Cardiac muscle cell (in vitro differentiated cells and primary cell): Measurements from ENCODE around the gene AKAP10. TPM values are rescaled to one million over a fixed set of nuclear protein-coding genes. Genes with fewer than 3 reads are reported as not detected.
"Not testable (repeated sequence)": the region's sequence is repeated elsewhere in the genome, so short reads cannot be mapped to it uniquely, and the experiment has no call there.

Experiments used
- DNase-seq, 2 donors: peaks; one replicate each; pipeline versions ENCODE4 v3.0.0 to v3.0.0-alpha.2; 2010 to 2017; ENCODE audit warnings: low read depth in 1 of 2, low spot score in 1 of 2
- H3K27ac ChIP-seq: fragments of 200-600 bp; sonication (generic); 2 replicates; pipeline ENCODE4 v1.5.1; 2016
- H3K27me3 ChIP-seq: fragments of 200-600 bp; sonication (generic); 2 replicates; pipeline ENCODE4 v1.6.0; 2016; ENCODE audit warnings: control low read depth
- H3K36me3 ChIP-seq: fragments of 200-600 bp; sonication (generic); 2 replicates; pipeline ENCODE4 v1.5.1; 2016; ENCODE audit warnings: control low read depth
- H3K4me1 ChIP-seq: fragments of 200-600 bp; sonication (generic); 2 replicates; pipeline ENCODE4 v1.8.1; 2017; ENCODE audit warnings: low read depth, mild to moderate bottlenecking, mixed run types
- H3K4me3 ChIP-seq: fragments of 200-600 bp; sonication (generic); 2 replicates; pipeline ENCODE4 v1.5.1; 2016; ENCODE audit warnings: mild to moderate bottlenecking
- H3K9me3 ChIP-seq: fragments of 200-600 bp; sonication (generic); 2 replicates; pipeline ENCODE4 v1.5.1; 2017; ENCODE audit warnings: low read depth, mild to moderate bottlenecking, control low read depth
- polyA plus RNA-seq: library from polyadenylated mRNA; unstranded; fragments of >200 nt; fragmentation: Nextera tagmentation; extraction: Ambion mirVana; gene quantifications from 2 replicates; pipeline ENCODE4 v1.2.1, GENCODE V29; 2016
- total RNA-seq: library from RNA; depleted of rRNA; stranded (reverse); fragments of >200 nt; gene quantifications from 2 replicates; pipeline ENCODE4 v1.2.3, GENCODE V29; 2016
- TF ChIP-seq, protein P1 (sequence below): IDR thresholded peaks from 2 replicates; pipeline ENCODE4 v1.5.1; 2012; ENCODE audit warnings: low read depth, mild to moderate bottlenecking, low read length

AKAP10 gene
- total and polyA plus RNA-seq, 2 experiments from 2014 or later = 12.6 to 16.3 TPM

DNA sequence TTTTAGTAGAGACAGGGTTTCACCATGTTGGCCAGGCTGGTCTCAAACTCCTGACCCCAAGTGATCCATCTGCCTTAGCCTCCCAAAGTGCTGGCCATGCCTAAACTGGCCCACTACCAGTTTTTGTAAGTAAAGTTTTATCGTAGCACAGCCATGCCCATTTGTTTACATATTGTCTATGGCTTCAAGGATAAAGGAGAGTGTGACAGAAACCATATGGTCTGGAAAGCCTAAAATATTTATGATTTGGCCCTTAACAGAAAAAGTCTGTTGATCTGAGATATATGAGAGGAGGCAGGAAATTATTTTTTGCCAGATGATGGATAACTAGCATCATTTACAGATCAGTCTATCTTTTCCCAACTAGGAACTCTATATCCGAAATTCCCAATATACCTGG lies 4.5 kb downstream of the AKAP10 start:
- DNase-seq = no peak
- H3K27ac ChIP-seq = no peak overlapping the region
- no peaks in the 10 kb centered on the region for H3K27me3 ChIP-seq
- no peak overlapping the region for H3K4me3 ChIP-seq
- no peaks in the 10 kb centered on the region for H3K9me3 ChIP-seq
- H3K36me3 ChIP-seq = peaks cover 10% of the 10 kb centered on the region
- TF ChIP-seq, protein P1, sequence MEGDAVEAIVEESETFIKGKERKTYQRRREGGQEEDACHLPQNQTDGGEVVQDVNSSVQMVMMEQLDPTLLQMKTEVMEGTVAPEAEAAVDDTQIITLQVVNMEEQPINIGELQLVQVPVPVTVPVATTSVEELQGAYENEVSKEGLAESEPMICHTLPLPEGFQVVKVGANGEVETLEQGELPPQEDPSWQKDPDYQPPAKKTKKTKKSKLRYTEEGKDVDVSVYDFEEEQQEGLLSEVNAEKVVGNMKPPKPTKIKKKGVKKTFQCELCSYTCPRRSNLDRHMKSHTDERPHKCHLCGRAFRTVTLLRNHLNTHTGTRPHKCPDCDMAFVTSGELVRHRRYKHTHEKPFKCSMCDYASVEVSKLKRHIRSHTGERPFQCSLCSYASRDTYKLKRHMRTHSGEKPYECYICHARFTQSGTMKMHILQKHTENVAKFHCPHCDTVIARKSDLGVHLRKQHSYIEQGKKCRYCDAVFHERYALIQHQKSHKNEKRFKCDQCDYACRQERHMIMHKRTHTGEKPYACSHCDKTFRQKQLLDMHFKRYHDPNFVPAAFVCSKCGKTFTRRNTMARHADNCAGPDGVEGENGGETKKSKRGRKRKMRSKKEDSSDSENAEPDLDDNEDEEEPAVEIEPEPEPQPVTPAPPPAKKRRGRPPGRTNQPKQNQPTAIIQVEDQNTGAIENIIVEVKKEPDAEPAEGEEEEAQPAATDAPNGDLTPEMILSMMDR = no peak
- peaks cover 13% of the 10 kb centered on the region for H3K4me1 ChIP-seq

GRCh38 chr17:19962954-19963353 lies 14.7 kb downstream of the AKAP10 start:
- not testable (repeated sequence) for H3K27me3 ChIP-seq, DNase-seq, H3K27ac ChIP-seq, H3K4me3 ChIP-seq, H3K4me1 ChIP-seq, H3K9me3 ChIP-seq
- peaks cover 28% of the 10 kb centered on the region for H3K36me3 ChIP-seq

DNA sequence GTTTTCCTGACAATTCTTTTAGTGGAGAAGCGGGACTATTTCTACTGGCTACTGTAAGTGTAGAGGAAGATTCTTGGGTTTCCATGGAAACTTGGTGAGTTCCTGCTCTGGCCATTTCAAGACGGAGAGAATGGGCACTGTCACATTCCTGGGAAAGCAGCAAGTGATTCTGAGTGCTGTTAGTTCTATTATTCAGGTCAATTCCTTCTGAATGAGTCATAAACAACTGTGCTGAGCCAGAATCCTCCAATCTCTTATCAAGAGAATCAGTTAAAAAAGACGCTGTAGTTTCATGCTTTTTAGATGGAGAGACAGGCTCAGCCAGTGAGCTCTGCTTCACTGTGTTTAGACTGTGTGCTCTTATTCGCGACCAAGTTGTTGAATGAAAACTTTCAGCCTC lies 19.6 kb downstream of the AKAP10 start:
- H3K27me3 ChIP-seq = no peaks in the 10 kb centered on the region
- TF ChIP-seq, protein P1 = no peak
- H3K36me3 ChIP-seq = peaks cover 29% of the 10 kb centered on the region
- H3K4me1 ChIP-seq = no peaks in the 10 kb centered on the region
- peak overlapping the region; percentile 43 for H3K27ac ChIP-seq
- peak in 1 of 2 donors; percentile 78 for DNase-seq
- H3K4me3 ChIP-seq = no peak overlapping the region
- H3K9me3 ChIP-seq = no peaks in the 10 kb centered on the region

GRCh38 chr17:19955099-19955498 lies 22.5 kb downstream of the AKAP10 start:
- Histone ChIP-seq H3K4me1 (no peaks in the 10 kb centered on the region), H3K27me3 (no peaks in the 10 kb centered on the region), H3K27ac (no peak overlapping the region), H3K36me3 (peaks cover 24% of the 10 kb centered on the region), H3K4me3 (no peak overlapping the region), H3K9me3 (no peaks in the 10 kb centered on the region)
- TF ChIP-seq, protein P1 = no peak
- DNase-seq = no peak

DNA sequence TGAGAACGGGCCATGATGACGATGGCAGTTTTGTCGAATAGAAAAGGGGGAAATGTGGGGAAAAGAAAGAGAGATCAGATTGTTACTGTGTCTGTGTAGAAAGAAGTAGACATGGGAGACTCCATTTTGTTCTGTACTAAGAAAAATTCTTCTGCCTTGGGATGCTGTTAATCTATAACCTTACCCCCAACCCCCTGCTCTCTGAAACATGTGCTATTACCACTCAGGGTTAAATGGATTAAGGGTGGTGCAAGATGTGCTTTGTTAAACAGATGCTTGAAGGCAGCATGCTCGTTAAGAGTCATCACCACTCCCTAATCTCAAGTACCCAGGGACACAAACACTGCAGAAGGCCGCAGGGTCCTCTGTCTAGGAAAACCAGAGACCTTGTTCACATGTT lies 26.2 kb downstream of the AKAP10 start:
- H3K27ac ChIP-seq, DNase-seq, H3K27me3 ChIP-seq, H3K4me3 ChIP-seq, H3K9me3 ChIP-seq: not testable (repeated sequence)
- peaks cover 13% of the 10 kb centered on the region for H3K4me1 ChIP-seq
- H3K36me3 ChIP-seq = peaks cover 10% of the 10 kb centered on the region

DNA sequence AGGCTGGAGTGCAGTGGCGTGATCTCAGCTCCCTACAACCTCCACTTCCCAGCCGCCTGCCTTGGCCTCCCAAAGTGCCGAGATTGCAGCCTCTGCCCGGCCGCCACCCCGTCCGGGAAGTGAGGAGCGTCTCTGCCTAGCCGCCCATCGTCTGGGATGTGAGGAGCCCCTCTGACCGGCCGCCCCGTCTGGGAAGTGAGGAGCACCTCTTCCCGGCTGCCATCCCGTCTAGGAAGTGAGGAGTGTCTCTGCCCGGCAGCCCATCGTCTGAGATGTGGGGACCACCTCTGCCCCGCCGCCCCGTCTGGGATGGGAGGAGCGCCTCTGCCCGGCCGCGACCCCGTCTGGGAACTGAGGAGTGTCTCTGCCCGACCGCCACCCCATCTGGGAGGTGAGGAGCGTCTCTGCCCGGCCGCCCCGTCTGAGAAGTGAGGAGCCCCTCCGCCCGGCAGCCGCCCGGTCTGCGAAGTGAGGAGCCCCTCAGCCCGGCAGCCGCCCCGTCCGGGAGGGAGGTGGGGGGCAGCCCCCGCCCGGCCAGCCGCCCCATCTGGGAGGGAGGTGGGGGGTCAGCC lies 26.9 kb downstream of the AKAP10 start:
- not testable (repeated sequence) for H3K27me3 ChIP-seq, H3K27ac ChIP-seq, DNase-seq, H3K9me3 ChIP-seq, H3K4me3 ChIP-seq, H3K36me3 ChIP-seq
- H3K4me1 ChIP-seq = peaks cover 13% of the 10 kb centered on the region

GRCh38 chr17:19948116-19948943 lies 29.3 kb downstream of the AKAP10 start:
- Histone ChIP-seq H3K9me3 (no peaks in the 10 kb centered on the region), H3K4me1 (peaks cover 13% of the 10 kb centered on the region), H3K27me3 (no peaks in the 10 kb centered on the region), H3K4me3 (no peak overlapping the region), H3K36me3 (peaks cover 11% of the 10 kb centered on the region), H3K27ac (peak overlapping the region; percentile 66)
- DNase-seq = peak in 1 of 2 donors; percentile 10
- TF ChIP-seq, protein P1 = no peak
